ENCODE results near the gene GYPC. TPM values are rescaled to one million over a fixed set of nuclear protein-coding genes. Genes with fewer than 3 reads are reported as not detected.
"Not testable (repeated sequence)": the region's sequence is repeated elsewhere in the genome, so short reads cannot be mapped to it uniquely, and the experiment has no call there.

Gene GYPC
- polyA plus RNA-seq, 1 experiment, result 236 TPM

DNA sequence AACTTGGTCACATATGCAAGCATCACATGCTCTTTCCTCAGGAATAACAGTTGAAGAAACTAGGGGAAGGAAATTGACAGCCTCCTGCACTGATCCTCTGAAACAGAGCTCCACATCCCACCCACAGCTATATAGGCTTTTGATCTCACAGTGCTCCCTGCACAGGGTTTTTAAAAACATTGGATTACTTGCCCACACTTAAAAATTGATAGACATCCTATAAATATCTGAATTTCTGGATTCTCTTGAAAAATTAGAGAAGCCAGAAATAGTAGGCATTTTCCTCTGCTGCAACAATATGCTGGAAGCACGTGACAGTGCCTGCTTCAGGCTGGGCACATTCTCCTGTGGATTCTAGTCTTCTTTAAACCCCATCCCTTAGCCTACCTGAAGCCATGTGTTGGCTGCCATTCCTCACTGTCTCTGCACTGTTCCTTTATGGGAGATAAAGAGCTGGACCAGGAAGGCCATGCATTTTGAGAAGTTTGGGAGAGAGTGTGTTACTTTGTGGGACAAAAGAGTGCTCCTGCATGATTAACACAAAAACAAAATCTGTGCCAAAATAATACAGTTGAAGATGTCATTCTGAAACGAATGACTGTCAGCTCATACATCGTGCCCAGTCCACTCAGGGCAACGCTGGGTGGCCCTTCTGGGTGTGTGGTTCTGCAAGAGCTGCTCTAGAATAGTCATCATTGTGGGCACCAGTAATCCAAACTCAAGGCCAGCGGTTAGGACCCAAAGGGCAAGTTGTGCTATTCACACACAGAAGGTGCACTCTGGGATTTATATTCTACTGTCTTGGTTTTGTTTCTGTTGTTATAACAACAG is 59.8 kb downstream of the GYPC start:
- H3K27me3 ChIP-seq (ENCODE audit: control insufficient read depth, insufficient read depth, low read length), result peaks cover 2% of the 10 kb centered on the region; the same call in 1 of the 2 replicates
- TF ChIP-seq, protein P1, sequence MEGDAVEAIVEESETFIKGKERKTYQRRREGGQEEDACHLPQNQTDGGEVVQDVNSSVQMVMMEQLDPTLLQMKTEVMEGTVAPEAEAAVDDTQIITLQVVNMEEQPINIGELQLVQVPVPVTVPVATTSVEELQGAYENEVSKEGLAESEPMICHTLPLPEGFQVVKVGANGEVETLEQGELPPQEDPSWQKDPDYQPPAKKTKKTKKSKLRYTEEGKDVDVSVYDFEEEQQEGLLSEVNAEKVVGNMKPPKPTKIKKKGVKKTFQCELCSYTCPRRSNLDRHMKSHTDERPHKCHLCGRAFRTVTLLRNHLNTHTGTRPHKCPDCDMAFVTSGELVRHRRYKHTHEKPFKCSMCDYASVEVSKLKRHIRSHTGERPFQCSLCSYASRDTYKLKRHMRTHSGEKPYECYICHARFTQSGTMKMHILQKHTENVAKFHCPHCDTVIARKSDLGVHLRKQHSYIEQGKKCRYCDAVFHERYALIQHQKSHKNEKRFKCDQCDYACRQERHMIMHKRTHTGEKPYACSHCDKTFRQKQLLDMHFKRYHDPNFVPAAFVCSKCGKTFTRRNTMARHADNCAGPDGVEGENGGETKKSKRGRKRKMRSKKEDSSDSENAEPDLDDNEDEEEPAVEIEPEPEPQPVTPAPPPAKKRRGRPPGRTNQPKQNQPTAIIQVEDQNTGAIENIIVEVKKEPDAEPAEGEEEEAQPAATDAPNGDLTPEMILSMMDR (IDR thresholded peaks at IDR 0.05; ENCODE audit: insufficient read depth, low read depth, low read length), result no peak
- H3K36me3 ChIP-seq (ENCODE audit: control insufficient read depth, insufficient read depth, low read length), result no peaks in the 10 kb centered on the region
- no peak for DNase-seq (ENCODE audit: low read depth)
- ChIA-PET POLR2A (no interaction called here), CTCF (interaction anchor here (1.0 kb wide), 1 partner anchor 61 kb away, joined by 3 read pairs; no protein-coding TSS in a partner anchor)
- no peak overlapping the region for H3K4me3 ChIP-seq (ENCODE audit: low read depth, low read length)

DNA sequence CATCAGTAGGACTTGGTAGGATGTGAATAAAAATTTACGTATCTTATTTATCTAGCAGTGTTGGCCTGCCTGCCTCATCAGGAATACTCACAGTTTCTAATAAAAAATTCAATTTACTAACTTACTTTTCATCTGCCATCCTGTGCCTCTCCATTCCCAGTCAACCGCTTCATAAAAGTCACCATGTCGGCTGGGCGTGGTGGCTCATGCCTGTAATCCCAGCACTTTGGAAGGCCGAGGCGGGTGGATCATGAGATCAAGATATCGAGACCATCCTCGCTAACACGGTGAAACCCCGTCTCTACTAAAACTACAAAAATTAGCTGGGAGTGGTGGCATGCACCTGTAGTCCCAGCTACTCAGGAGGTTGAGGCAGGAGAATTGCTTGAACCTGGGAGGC is 61.3 kb downstream of the GYPC start:
- H3K36me3 ChIP-seq (ENCODE audit: control insufficient read depth, insufficient read depth, low read length); H3K4me3 ChIP-seq (ENCODE audit: low read depth, low read length); DNase-seq (ENCODE audit: low read depth); POLR2A ChIA-PET; H3K27me3 ChIP-seq (ENCODE audit: control insufficient read depth, insufficient read depth, low read length); CTCF ChIA-PET: not testable (repeated sequence)

DNA sequence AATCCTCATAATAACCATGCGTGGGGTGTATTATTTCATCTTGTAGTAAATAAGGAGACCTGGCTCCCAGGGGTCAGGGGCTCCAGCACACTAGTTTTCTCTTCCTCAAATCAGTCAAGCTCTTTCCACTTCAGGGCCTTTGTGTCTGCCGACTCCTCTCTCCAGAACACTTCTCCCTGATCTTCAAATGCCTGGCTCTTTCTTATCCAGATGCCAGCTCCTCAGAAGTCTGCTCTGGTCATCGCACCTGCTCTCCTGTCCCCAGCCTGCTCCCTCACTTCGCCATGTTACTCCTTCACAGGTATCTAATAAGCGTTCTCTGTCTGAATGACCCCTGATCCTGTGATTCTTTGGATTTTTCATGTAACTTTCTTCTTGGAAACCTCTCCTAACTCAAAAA is 62.0 kb downstream of the GYPC start:
- Histone ChIP-seq H3K27me3 (ENCODE audit: control insufficient read depth, insufficient read depth, low read length) (peaks cover 2% of the 10 kb centered on the region; the same call in 1 of the 2 replicates), H3K36me3 (ENCODE audit: control insufficient read depth, insufficient read depth, low read length) (no peaks in the 10 kb centered on the region), H3K4me3 (ENCODE audit: low read depth, low read length) (no peak overlapping the region)
- no peak for DNase-seq (ENCODE audit: low read depth)
- TF ChIP-seq, protein P1 (IDR thresholded peaks at IDR 0.05; ENCODE audit: insufficient read depth, low read depth, low read length), result no peak
- CTCF ChIA-PET, result no interaction called here
- POLR2A ChIA-PET, result no interaction called here

DNA sequence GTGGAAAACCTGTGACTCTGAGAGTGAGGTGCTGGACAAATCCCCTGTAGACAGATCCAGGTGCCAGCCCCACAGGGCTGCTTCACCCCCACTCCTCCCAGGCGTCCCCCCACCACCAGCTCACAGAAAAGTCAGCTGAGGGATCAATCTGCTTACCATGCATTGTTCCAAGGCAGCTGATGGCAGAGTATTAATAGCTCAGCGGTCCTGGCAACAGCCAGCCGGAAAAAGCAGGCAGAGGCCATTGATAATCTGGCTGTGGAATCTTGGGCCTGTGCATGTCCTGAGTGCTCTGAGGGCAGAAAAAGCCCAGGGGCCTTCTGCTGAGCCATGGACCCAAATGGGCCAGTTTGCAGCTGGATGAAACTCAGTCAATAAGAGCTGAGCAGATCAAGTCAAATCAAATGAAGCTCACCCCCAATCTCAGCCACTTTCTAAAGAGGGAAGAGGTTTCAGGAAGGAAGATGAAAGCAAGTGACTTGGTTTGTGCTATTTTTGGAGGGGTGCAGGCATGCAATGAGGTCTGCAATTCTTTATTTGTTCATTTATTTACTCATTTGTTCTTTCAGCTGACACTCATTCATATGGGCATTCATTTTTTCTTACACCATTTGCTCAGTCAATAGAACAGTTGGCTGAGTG is 63.4 kb downstream of the GYPC start:
- no peak overlapping the region for H3K4me3 ChIP-seq (ENCODE audit: low read depth, low read length)
- H3K36me3 ChIP-seq (ENCODE audit: control insufficient read depth, insufficient read depth, low read length), result no peaks in the 10 kb centered on the region
- TF ChIP-seq, protein P1 (IDR thresholded peaks at IDR 0.05; ENCODE audit: insufficient read depth, low read depth, low read length), result no peak
- peaks cover 2% of the 10 kb centered on the region; the same call in 1 of the 2 replicates for H3K27me3 ChIP-seq (ENCODE audit: control insufficient read depth, insufficient read depth, low read length)
- DNase-seq (ENCODE audit: low read depth), result no peak
- ChIA-PET POLR2A (no interaction called here), CTCF (interaction anchor here (1.1 to 1.4 kb wide), 2 partner anchors 9 to 103 kb away, joined by 3 read pairs; no protein-coding TSS in a partner anchor)

DNA sequence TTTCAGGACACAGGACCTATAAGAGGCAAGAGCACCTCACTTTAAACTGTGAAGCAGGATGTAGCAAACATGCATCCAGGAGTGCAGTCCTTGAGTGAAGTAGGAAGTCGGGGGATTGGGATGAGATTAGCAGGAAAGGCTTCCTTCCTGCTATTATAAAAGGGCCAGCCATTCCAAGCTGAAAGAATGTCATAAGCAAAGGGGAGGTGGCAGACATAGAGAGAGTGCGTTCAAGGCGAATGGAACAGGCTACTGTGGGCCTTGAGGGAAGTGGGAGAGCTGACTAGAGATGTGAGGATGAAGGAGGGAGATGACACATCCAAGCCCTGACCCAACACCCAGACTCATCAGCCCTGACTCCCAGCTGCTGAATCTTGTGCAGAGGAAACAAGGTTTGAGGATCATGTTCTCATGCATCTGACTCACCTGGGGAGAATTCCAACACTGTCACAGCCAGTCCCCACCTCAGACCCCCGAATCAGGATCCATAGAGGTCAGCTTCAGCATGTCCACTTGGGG is 63.9 kb downstream of the GYPC start:
- H3K4me3 ChIP-seq (ENCODE audit: low read depth, low read length), result no peak overlapping the region
- TF ChIP-seq, protein P1 (IDR thresholded peaks at IDR 0.05; ENCODE audit: insufficient read depth, low read depth, low read length), result no peak
- H3K36me3 ChIP-seq (ENCODE audit: control insufficient read depth, insufficient read depth, low read length), result no peaks in the 10 kb centered on the region
- DNase-seq (ENCODE audit: low read depth), result no peak
- ChIA-PET POLR2A (no interaction called here), CTCF (interaction anchor here (1.1 to 1.4 kb wide), 2 partner anchors 9 to 104 kb away, joined by 3 read pairs; no protein-coding TSS in a partner anchor)
- peaks cover under 1% of the 10 kb centered on the region; the same call in 1 of the 2 replicates for H3K27me3 ChIP-seq (ENCODE audit: control insufficient read depth, insufficient read depth, low read length)
